Thoracic aorta (tissue), 2 donors: ENCODE measurements around the gene NOS1AP. TPM values are rescaled to one million over a fixed set of nuclear protein-coding genes. Genes with fewer than 3 reads are reported as not detected.

Source experiments
- ATAC-seq: fragments of 150-250 bp; one replicate; pipeline ENCODE4 v1.8.0; 2017; ENCODE audit warnings: low read depth; ENCODE audit not compliant: insufficient number of reproducible peaks, low FRiP score
- DNase-seq: peaks from one replicate; pipeline ENCODE4 v3.0.0-alpha.2; 2020; ENCODE audit warnings: low spot score
- H3K27ac ChIP-seq, 2 donors: fragments of 200-600 bp; sonication (generic); 1 replicate in 1 of 2; 2 replicates in 1 of 2; pipeline ENCODE4 v1.5.1; 2016; ENCODE audit warnings: mild to moderate bottlenecking in 2 of 2, moderate library complexity in 2 of 2
- H3K27me3 ChIP-seq: fragments of 200-600 bp; sonication (generic); replicated peaks from 2 replicates; pipeline ENCODE4 v1.6.0; 2016; ENCODE audit warnings: mild to moderate bottlenecking; ENCODE audit not compliant: insufficient read depth
- H3K36me3 ChIP-seq: fragments of 200-600 bp; sonication (generic); one replicate; pipeline ENCODE4 v1.5.1; 2016
- H3K4me1 ChIP-seq, 2 donors: fragments of 200-600 bp; sonication (generic); 1 replicate in 1 of 2; 2 replicates in 1 of 2; pipeline versions ENCODE4 v1.5.1 to v1.6.0; 2016; ENCODE audit warnings: low read depth in 2 of 2, mild to moderate bottlenecking in 1 of 2; ENCODE audit not compliant: control insufficient read depth in 1 of 2
- H3K4me3 ChIP-seq: fragments of 200-600 bp; sonication (generic); 2 replicates; pipeline ENCODE4 v1.5.1; 2016; ENCODE audit warnings: mild to moderate bottlenecking
- H3K9me3 ChIP-seq: fragments of 200-600 bp; sonication (generic); 2 replicates; pipeline ENCODE4 v1.5.1; 2016
- CTCF ChIP-seq: fragments of 200-600 bp; sonication (generic); IDR thresholded peaks from one replicate; pipeline ENCODE4 v1.5.1; 2019; ENCODE audit warnings: antibody characterized with exemption
- total RNA-seq, 2 donors: library from RNA; depleted of rRNA; stranded (reverse); fragments of >200 nt; gene quantifications; one replicate each; pipeline versions ENCODE4 v1.1.0 to v1.2.3, GENCODE V29; 2016

The NOS1AP gene
- total RNA-seq, 2 donors from 2014 or later: 6.3 to 12.2 TPM

DNA sequence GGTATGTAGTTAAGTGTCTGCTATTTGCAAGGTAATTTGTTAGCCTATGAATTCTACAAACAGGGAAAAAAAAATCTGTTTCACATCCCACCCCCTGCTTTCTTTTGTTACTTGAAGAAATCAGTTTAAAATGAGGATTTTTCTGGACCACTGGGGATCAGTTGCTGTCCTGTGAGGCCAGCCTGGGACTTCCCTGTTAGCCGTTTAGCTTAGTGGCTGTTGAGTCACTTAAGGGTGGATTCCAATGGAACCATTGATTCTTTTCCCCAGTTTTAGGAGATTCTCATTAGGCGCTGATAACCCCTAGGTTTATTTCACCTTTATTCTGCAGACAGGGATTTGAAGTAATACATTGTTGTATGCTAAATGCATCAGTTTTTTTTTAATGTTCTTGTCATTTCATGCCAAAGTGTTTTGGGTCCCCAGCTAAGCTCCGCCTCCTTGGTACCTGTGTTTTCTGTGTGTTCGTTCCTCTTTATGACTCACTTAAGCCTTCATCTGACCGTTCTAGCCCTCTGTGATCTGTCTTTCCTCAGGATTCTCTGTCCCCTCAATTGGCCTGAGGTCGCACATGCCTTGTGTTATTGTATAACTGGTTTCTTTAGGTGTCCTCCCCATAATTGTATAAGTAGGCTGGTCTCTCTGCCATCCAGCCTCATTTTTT lies 59.3 kb downstream of the NOS1AP start:
- no peak for DNase-seq
- Histone ChIP-seq H3K27me3 (no peaks in the 10 kb centered on the region), H3K9me3 (no peaks in the 10 kb centered on the region), H3K27ac (no peak overlapping the region), H3K4me3 (no peak overlapping the region), H3K4me1 (peaks cover 7 to 18% of the 10 kb centered on the region in 2 donors), H3K36me3 (no peaks in the 10 kb centered on the region)
- TF ChIP-seq CTCF: no peak
- no peak for ATAC-seq

- no peak overlapping the region for H3K4me3 ChIP-seq
- TF ChIP-seq CTCF: no peak
- DNase-seq (no peak), ATAC-seq (no peak)
- H3K27me3 ChIP-seq: no peaks in the 10 kb centered on the region
- H3K4me1 ChIP-seq: peaks cover 10 to 28% of the 10 kb centered on the region in 2 donors
- H3K27ac ChIP-seq: no peak overlapping the region
- H3K9me3 ChIP-seq: no peaks in the 10 kb centered on the region
- H3K36me3 ChIP-seq: no peaks in the 10 kb centered on the region
Observed at GRCh38 chr1:162130308-162130707, 60.8 kb downstream of the NOS1AP start.

GRCh38 chr1:162131400-162132321 lies 62.2 kb downstream of the NOS1AP start:
- H3K27me3 ChIP-seq: no peaks in the 10 kb centered on the region
- H3K27ac ChIP-seq: no peak overlapping the region
- no peak for DNase-seq
- no peaks in the 10 kb centered on the region for H3K9me3 ChIP-seq
- TF ChIP-seq CTCF: no peak
- peaks cover 10 to 31% of the 10 kb centered on the region in 2 donors for H3K4me1 ChIP-seq
- H3K4me3 ChIP-seq: no peak overlapping the region
- ATAC-seq: no peak
- no peaks in the 10 kb centered on the region for H3K36me3 ChIP-seq

DNA sequence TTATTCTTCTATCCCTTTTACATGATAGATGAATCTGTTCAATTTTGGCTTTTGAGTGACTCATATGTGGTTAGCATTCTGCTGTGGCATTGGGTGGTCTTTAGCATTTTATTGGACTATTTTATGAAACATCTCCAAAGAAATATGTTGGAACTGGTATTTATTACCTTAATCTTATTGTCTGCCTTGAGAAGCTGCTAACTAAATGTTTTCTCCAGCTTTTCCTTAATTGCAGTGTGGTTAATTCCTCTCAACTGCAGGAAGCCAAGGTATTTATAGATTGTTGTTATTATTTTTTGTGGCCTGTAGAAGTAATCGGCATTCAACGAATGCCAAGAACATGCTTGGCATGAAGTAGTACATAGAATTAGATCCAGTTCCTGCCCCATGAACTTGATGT lies 64.1 kb downstream of the NOS1AP start:
- ATAC-seq (no peak), DNase-seq (no peak)
- Histone ChIP-seq H3K4me3 (no peak overlapping the region), H3K9me3 (no peaks in the 10 kb centered on the region), H3K27me3 (no peaks in the 10 kb centered on the region), H3K4me1 (peaks cover 10 to 40% of the 10 kb centered on the region in 2 donors), H3K27ac (no peak overlapping the region), H3K36me3 (no peaks in the 10 kb centered on the region)
- no peak for TF ChIP-seq CTCF

- Histone ChIP-seq H3K9me3 (no peaks in the 10 kb centered on the region), H3K27me3 (no peaks in the 10 kb centered on the region), H3K4me3 (no peak overlapping the region), H3K36me3 (no peaks in the 10 kb centered on the region), H3K27ac (no peak overlapping the region), H3K4me1 (peaks cover 10 to 40% of the 10 kb centered on the region in 2 donors)
- no peak for DNase-seq
- no peak for ATAC-seq
- TF ChIP-seq CTCF: no peak
Observed at GRCh38 chr1:162134646-162135045, 65.2 kb downstream of the NOS1AP start.
